Measurements from ENCODE around the gene PMFBP1. TPM values are rescaled to one million over a fixed set of nuclear protein-coding genes. Genes with fewer than 3 reads are reported as not detected.

PMFBP1 gene
- total RNA-seq, 1 donor from 2014 or later, result 1.2 TPM

- H3K4me3 ChIP-seq (ENCODE audit: insufficient read depth, low read depth, low read length), result no peak overlapping the region
- no peak overlapping the region for H3K4me3 Mint-ChIP-seq (ENCODE audit: unreplicated experiment)
- TF ChIP-seq EZH2 (IDR thresholded peaks at IDR 0.05; ENCODE audit: insufficient read depth, low read length) (no peak), CTCF (IDR thresholded peaks at IDR 0.05; ENCODE audit: insufficient read depth, low read depth, low read length) (peak; percentile 39)
- peaks cover 9% of the 10 kb centered on the region for H3K4me1 ChIP-seq (ENCODE audit: insufficient read depth, low read length)
- no peak overlapping the region for H3K27ac Mint-ChIP-seq (ENCODE audit: unreplicated experiment)
- H3K9me3 ChIP-seq (ENCODE audit: insufficient read depth, low read depth, low read length), result no peaks in the 10 kb centered on the region
- no peak overlapping the region for H3K4me2 ChIP-seq (ENCODE audit: low read length)
- H3K36me3 Mint-ChIP-seq (ENCODE audit: low read depth, unreplicated experiment), result peaks cover 16% of the 10 kb centered on the region
- no peak overlapping the region for H2AFZ ChIP-seq (ENCODE audit: low read depth, low read length)
- peaks cover 30% of the 10 kb centered on the region for H3K79me2 ChIP-seq (ENCODE audit: insufficient read depth, low read length)
- no peaks in the 10 kb centered on the region for H3K27me3 ChIP-seq (ENCODE audit: insufficient read depth, low read length)
- no peaks in the 10 kb centered on the region for H3K9me3 Mint-ChIP-seq (ENCODE audit: unreplicated experiment)
- peaks cover 9% of the 10 kb centered on the region for H3K4me1 Mint-ChIP-seq (ENCODE audit: low read depth, unreplicated experiment)
- no peak for FAIRE-seq
- peaks cover 43% of the 10 kb centered on the region for H3K36me3 ChIP-seq (ENCODE audit: insufficient read depth, low read length)
- peaks cover 33% of the 10 kb centered on the region for H4K20me1 ChIP-seq (ENCODE audit: insufficient read depth, low read length)
- H3K27ac ChIP-seq (ENCODE audit: low read depth, low read length), result no peak overlapping the region
- H3K9ac ChIP-seq (ENCODE audit: low read length), result no peak overlapping the region
- peak; percentile 15 for DNase-seq (ENCODE audit: low read depth)
- H3K27me3 Mint-ChIP-seq (ENCODE audit: low read depth, unreplicated experiment), result no peaks in the 10 kb centered on the region
Measured at GRCh38 chr16:72099377-72099818, 72.6 kb downstream of the PMFBP1 start.

GRCh38 chr16:72098936-72099335, 73.0 kb downstream of the PMFBP1 start:
- peaks cover 9% of the 10 kb centered on the region for H3K4me1 ChIP-seq (ENCODE audit: insufficient read depth, low read length)
- FAIRE-seq, result no peak
- Mint-ChIP-seq H3K27ac (ENCODE audit: unreplicated experiment) (no peak overlapping the region), H3K9me3 (ENCODE audit: unreplicated experiment) (no peaks in the 10 kb centered on the region), H3K4me3 (ENCODE audit: unreplicated experiment) (no peak overlapping the region), H3K27me3 (ENCODE audit: low read depth, unreplicated experiment) (no peaks in the 10 kb centered on the region), H3K36me3 (ENCODE audit: low read depth, unreplicated experiment) (peaks cover 15% of the 10 kb centered on the region), H3K4me1 (ENCODE audit: low read depth, unreplicated experiment) (peaks cover 9% of the 10 kb centered on the region)
- TF ChIP-seq EZH2 (IDR thresholded peaks at IDR 0.05; ENCODE audit: insufficient read depth, low read length) (no peak), CTCF (IDR thresholded peaks at IDR 0.05; ENCODE audit: insufficient read depth, low read depth, low read length) (no peak)
- peaks cover 33% of the 10 kb centered on the region for H4K20me1 ChIP-seq (ENCODE audit: insufficient read depth, low read length)
- no peaks in the 10 kb centered on the region for H3K27me3 ChIP-seq (ENCODE audit: insufficient read depth, low read length)
- no peak overlapping the region for H3K4me3 ChIP-seq (ENCODE audit: insufficient read depth, low read depth, low read length)
- H2AFZ ChIP-seq (ENCODE audit: low read depth, low read length), result no peak overlapping the region
- H3K79me2 ChIP-seq (ENCODE audit: insufficient read depth, low read length), result peaks cover 35% of the 10 kb centered on the region
- DNase-seq (ENCODE audit: low read depth), result no peak
- no peak overlapping the region for H3K9ac ChIP-seq (ENCODE audit: low read length)
- no peak overlapping the region for H3K27ac ChIP-seq (ENCODE audit: low read depth, low read length)
- no peak overlapping the region for H3K4me2 ChIP-seq (ENCODE audit: low read length)
- no peaks in the 10 kb centered on the region for H3K9me3 ChIP-seq (ENCODE audit: insufficient read depth, low read depth, low read length)
- peaks cover 43% of the 10 kb centered on the region for H3K36me3 ChIP-seq (ENCODE audit: insufficient read depth, low read length)

- Histone ChIP-seq H3K4me1 (ENCODE audit: insufficient read depth, low read length) (peaks cover 9% of the 10 kb centered on the region), H3K9ac (ENCODE audit: low read length) (peak overlapping the region; percentile 92), H3K36me3 (ENCODE audit: insufficient read depth, low read length) (peaks cover 24% of the 10 kb centered on the region), H4K20me1 (ENCODE audit: insufficient read depth, low read length) (peaks cover 38% of the 10 kb centered on the region), H3K4me3 (ENCODE audit: insufficient read depth, low read depth, low read length) (peak overlapping the region; percentile 88), H3K27me3 (ENCODE audit: insufficient read depth, low read length) (no peaks in the 10 kb centered on the region), H3K79me2 (ENCODE audit: insufficient read depth, low read length) (peaks cover 74% of the 10 kb centered on the region), H3K4me2 (ENCODE audit: low read length) (peak overlapping the region; percentile 90), H2AFZ (ENCODE audit: low read depth, low read length) (peak overlapping the region; percentile 76), H3K27ac (ENCODE audit: low read depth, low read length) (peak overlapping the region; percentile 85), H3K9me3 (ENCODE audit: insufficient read depth, low read depth, low read length) (no peaks in the 10 kb centered on the region)
- Mint-ChIP-seq H3K4me3 (ENCODE audit: unreplicated experiment) (peak overlapping the region; percentile 99), H3K36me3 (ENCODE audit: low read depth, unreplicated experiment) (peaks cover 6% of the 10 kb centered on the region), H3K4me1 (ENCODE audit: low read depth, unreplicated experiment) (peaks cover 16% of the 10 kb centered on the region), H3K27me3 (ENCODE audit: low read depth, unreplicated experiment) (no peaks in the 10 kb centered on the region), H3K9me3 (ENCODE audit: unreplicated experiment) (no peaks in the 10 kb centered on the region), H3K27ac (ENCODE audit: unreplicated experiment) (peak overlapping the region; percentile 94)
- no peak for FAIRE-seq
- no peak for DNase-seq (ENCODE audit: low read depth)
- TF ChIP-seq CTCF (IDR thresholded peaks at IDR 0.05; ENCODE audit: insufficient read depth, low read depth, low read length), result no peak
- no peak for TF ChIP-seq EZH2 (IDR thresholded peaks at IDR 0.05; ENCODE audit: insufficient read depth, low read length)
Measured at GRCh38 chr16:72094266-72094610, 77.7 kb downstream of the PMFBP1 start.
